K562 (cell line): ENCODE results near the gene HOXC5. TPM values are rescaled to one million over a fixed set of nuclear protein-coding genes. Genes with fewer than 3 reads are reported as not detected.

Source experiments
- CHD2 ChIP-seq: IDR thresholded peaks from 2 replicates; pipeline ENCODE4 v1.6.1; 2011; ENCODE audit warnings: low read depth, low read length
- FOXM1 ChIP-seq, 2 experiments: fragments of 450-650 bp in 1 of 2; sonication (generic) in 1 of 2; formaldehyde crosslinking in 1 of 2; IDR thresholded peaks; 2 replicates each; pipeline versions ENCODE4 v1.6.1 to v1.9.0; 2017 to 2022; ENCODE audit warnings: low read depth in 2 of 2, mild to moderate bottlenecking in 2 of 2, missing genetic modification reagents in 1 of 2, moderate library complexity in 1 of 2
- HEY1 ChIP-seq: fragments of 250-450 bp; sonication (Bioruptor Pico); IDR thresholded peaks from 2 replicates; pipeline ENCODE4 v1.5.0; 2020; ENCODE audit warnings: mild to moderate bottlenecking, moderate library complexity, borderline replicate concordance
- MAFF ChIP-seq: IDR thresholded peaks from 2 replicates; pipeline ENCODE4 v1.6.1; 2012; ENCODE audit warnings: low read length, improper control_type of control experiment
- NBN ChIP-seq: fragments of 450-650 bp; IDR thresholded peaks from 2 replicates; pipeline ENCODE4 v1.6.1; 2016; ENCODE audit warnings: low read depth, mild to moderate bottlenecking
- NR2C1 ChIP-seq, 2 experiments: fragments of 450-650 bp; IDR thresholded peaks; 2 replicates each; pipeline ENCODE4 v1.6.1; 2017; ENCODE audit warnings: mild to moderate bottlenecking in 2 of 2, antibody characterized with exemption in 1 of 2, inconsistent platforms in 1 of 2, missing compliant biosample characterization in 1 of 2, missing genetic modification characterization in 1 of 2
- POLR2H ChIP-seq: IDR thresholded peaks from 2 replicates; pipeline ENCODE4 v1.6.1; 2016; ENCODE audit warnings: missing genetic modification characterization, low read depth, mild to moderate bottlenecking, control low read depth, missing compliant biosample characterization, moderate library complexity
- RUNX1 ChIP-seq: sonication (generic); IDR thresholded peaks from 2 replicates; pipeline ENCODE4 v1.6.1; 2016; ENCODE audit warnings: antibody characterized with exemption, low read depth
- SIN3B ChIP-seq: fragments of 450-650 bp; IDR thresholded peaks from 2 replicates; pipeline ENCODE4 v1.6.1; 2017; ENCODE audit warnings: low read depth, mild to moderate bottlenecking, moderate library complexity
- SIX5 ChIP-seq, 2 experiments: IDR thresholded peaks; 2 replicates each; pipeline ENCODE4 v1.6.1; 2011; ENCODE audit warnings: low read length in 2 of 2, borderline replicate concordance in 1 of 2, low read depth in 1 of 2, mild to moderate bottlenecking in 1 of 2, moderate library complexity in 1 of 2; ENCODE audit not compliant: insufficient read depth in 1 of 2
- SMAD4 ChIP-seq: fragments of 250-450 bp; sonication (Bioruptor Pico); conservative IDR thresholded peaks from 2 replicates; pipeline ENCODE4 v1.8.0; 2021; ENCODE audit warnings: inconsistent platforms, mild to moderate bottlenecking, moderate library complexity
- TAF1 ChIP-seq: IDR thresholded peaks from 2 replicates; pipeline ENCODE4 v1.6.1; 2011; ENCODE audit warnings: mild to moderate bottlenecking, low read length, moderate library complexity; ENCODE audit not compliant: insufficient read depth, control insufficient read depth, severe bottlenecking; ENCODE audit errors: extremely low read depth
- TFAM ChIP-seq: fragments of 250-450 bp; sonication (Bioruptor Pico); conservative IDR thresholded peaks from 2 replicates; pipeline ENCODE4 v1.5.0; 2021; ENCODE audit warnings: mild to moderate bottlenecking, moderate library complexity
- ZNF584 ChIP-seq: fragments of 200-800 bp; sonication (Bioruptor generic); IDR thresholded peaks from 2 replicates; pipeline ENCODE4 v1.6.1; 2016; ENCODE audit warnings: low read depth, mild to moderate bottlenecking, missing genetic modification characterization, missing compliant biosample characterization
- ZNF592 ChIP-seq: fragments of 450-650 bp; IDR thresholded peaks from 2 replicates; pipeline ENCODE4 v1.6.1; 2017; ENCODE audit warnings: antibody characterized with exemption, mild to moderate bottlenecking
- polyA plus RNA-seq, 8 experiments: library from polyadenylated mRNA; depleted of rRNA in 4 of 8; stranded (reverse) in 5 of 8; unstranded in 3 of 8; fragments of >200 nt; fragmentation: Nextera tagmentation in 2 of 8; fragmentation: Illumina TruSeq in 1 of 8; extraction: Ambion mirVana in 2 of 8; extraction: Trizol in 1 of 8; gene quantifications; 2 replicates each; pipeline versions ENCODE4 v1.2.1 to v1.2.3, GENCODE V29; 2011 to 2014; ENCODE audit warnings: inconsistent platforms in 1 of 8, missing spikeins in 1 of 8
- total RNA-seq, 7 experiments: library from RNA; depleted of rRNA in 6 of 7; stranded (reverse); fragments of >200 nt in 6 of 7; fragmentation: Illumina TruSeq in 2 of 7; extraction: Trizol in 2 of 7; gene quantifications; 2 replicates each; pipeline versions ENCODE4 v1.2.1 to v1.2.3, GENCODE V29; 2011 to 2021; ENCODE audit warnings: low replicate concordance in 1 of 7
- TF ChIP-seq, protein P1 (sequence below): fragments of 200-800 bp; sonication (Bioruptor generic); IDR thresholded peaks from 2 replicates; pipeline ENCODE4 v1.6.1; 2017; ENCODE audit warnings: missing genetic modification characterization, missing compliant biosample characterization
- TF ChIP-seq, protein P2 (sequence below), 2 experiments: fragments of 200-800 bp in 1 of 2; sonication (Bioruptor generic) in 1 of 2; sonication (generic) in 1 of 2; formaldehyde crosslinking in 1 of 2; IDR thresholded peaks in 1 of 2; conservative IDR thresholded peaks in 1 of 2; 2 replicates each; pipeline versions ENCODE4 v1.5.0 to v1.6.1; 2016 to 2020; ENCODE audit warnings: missing compliant biosample characterization in 1 of 2, missing genetic modification characterization in 1 of 2, missing genetic modification reagents in 1 of 2

Gene HOXC5
- total and polyA plus RNA-seq, 9 of the 15 experiments (the other 6 are each of a cell fraction or from before 2014, with no cell fraction given), result 0.10 to 0.44 (median 0.18) TPM; not detected in 4

GRCh38 chr12:53995378-53996239 is 37.2 kb upstream of the HOXC5 start (continued):
- TF ChIP-seq ZNF592, result peak; percentile 27; the same call in 1 of the 2 replicates
- TF ChIP-seq MAFF, result no peak
- no peak for TF ChIP-seq FOXM1 (IDR thresholded peaks at IDR 0.05; ENCODE audit: low read depth)
- no peak for TF ChIP-seq FOXM1 (CRISPR knock-in tag; IDR thresholded peaks at IDR 0.05; ENCODE audit: low read depth)
- TF ChIP-seq SIX5 (IDR thresholded peaks at IDR 0.05; ENCODE audit: borderline replicate concordance in 1 of 2, insufficient read depth in 1 of 2, low read depth in 1 of 2, low read length in 2 of 2), result no peak
- no peak for TF ChIP-seq POLR2H
- TF ChIP-seq TAF1, result peak; percentile 80
- 0 out of 2 replicates have a peak, but pooled peaks have one; percentile 19 for TF ChIP-seq SIN3B
- TF ChIP-seq CHD2, result no peak
- TF ChIP-seq NBN, result no peak
- no peak for TF ChIP-seq TFAM (CRISPR knock-in tag)
- TF ChIP-seq SMAD4 (CRISPR knock-in tag), result peak; percentile 90
- TF ChIP-seq, protein P1, sequence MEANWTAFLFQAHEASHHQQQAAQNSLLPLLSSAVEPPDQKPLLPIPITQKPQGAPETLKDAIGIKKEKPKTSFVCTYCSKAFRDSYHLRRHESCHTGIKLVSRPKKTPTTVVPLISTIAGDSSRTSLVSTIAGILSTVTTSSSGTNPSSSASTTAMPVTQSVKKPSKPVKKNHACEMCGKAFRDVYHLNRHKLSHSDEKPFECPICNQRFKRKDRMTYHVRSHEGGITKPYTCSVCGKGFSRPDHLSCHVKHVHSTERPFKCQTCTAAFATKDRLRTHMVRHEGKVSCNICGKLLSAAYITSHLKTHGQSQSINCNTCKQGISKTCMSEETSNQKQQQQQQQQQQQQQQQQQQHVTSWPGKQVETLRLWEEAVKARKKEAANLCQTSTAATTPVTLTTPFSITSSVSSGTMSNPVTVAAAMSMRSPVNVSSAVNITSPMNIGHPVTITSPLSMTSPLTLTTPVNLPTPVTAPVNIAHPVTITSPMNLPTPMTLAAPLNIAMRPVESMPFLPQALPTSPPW, result peak; percentile 79
- peak; percentile 8; the same call in 1 of the 2 replicates for TF ChIP-seq ZNF584 (CRISPR knock-in tag)
- no peak for TF ChIP-seq NR2C1 (IDR thresholded peaks at IDR 0.05)
- 0 out of 2 replicates have a peak, but pooled peaks have one; percentile 17 for TF ChIP-seq NR2C1 (tag; IDR thresholded peaks at IDR 0.05)
- no peak for TF ChIP-seq HEY1
- TF ChIP-seq, protein P2, sequence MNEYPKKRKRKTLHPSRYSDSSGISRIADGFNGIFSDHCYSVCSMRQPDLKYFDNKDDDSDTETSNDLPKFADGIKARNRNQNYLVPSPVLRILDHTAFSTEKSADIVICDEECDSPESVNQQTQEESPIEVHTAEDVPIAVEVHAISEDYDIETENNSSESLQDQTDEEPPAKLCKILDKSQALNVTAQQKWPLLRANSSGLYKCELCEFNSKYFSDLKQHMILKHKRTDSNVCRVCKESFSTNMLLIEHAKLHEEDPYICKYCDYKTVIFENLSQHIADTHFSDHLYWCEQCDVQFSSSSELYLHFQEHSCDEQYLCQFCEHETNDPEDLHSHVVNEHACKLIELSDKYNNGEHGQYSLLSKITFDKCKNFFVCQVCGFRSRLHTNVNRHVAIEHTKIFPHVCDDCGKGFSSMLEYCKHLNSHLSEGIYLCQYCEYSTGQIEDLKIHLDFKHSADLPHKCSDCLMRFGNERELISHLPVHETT (CRISPR knock-in tag; conservative IDR thresholded peaks at IDR 0.05 in 1 of 2, IDR thresholded peaks at IDR 0.05 in 1 of 2), result peak in 1 of 2 experiments; percentile 52; a peak in 2 of 4 replicates
- no peak for TF ChIP-seq RUNX1
